ENCODE data around the gene EXTL2.

Gene EXTL2

DNA sequence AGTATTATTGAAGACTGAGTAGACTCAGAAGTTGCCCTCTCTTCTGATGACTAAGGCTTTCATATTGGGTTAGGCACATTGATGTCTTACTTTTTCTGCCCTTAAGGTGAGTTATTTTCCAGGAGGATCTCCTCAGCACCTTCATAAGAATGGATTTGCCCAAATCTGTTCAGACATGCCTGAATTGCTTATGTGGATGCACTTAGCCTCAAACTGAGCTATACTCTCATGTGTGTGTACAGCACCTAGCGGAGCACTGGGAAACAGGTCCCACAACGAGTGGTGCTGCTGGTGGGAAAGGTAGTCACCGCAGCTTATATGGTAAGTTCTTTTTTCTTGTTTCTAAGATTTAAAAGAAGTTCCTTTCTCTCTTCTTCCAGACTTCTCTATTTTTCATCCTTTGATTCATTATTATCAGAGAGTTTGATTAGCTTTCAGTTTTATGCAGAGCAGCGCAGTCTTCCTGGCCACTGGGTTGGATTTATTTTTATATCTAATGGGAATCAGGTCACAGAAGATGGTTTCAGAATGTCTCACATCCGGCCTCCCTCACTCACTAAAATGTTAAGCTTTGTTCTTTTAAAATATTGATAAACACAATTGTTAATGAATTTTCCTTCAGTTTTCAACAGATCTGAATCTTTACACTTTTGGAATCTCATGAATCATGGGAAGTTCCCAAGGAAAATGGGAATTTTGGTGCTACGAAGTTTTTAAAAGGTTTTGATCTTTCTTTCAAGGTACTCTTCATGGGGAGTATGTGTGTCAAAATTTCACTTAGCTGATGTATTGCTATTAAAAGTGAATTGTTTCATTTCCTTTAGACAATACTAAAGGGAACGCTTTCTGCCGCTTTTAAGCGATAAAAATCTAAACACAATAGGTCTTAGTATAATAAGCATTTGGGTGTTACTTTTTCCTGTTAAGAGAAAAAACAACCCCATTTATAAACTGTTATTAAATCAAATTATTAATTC, 58.5 kb downstream of the EXTL2 start:
- TF ChIP-seq, protein P1, sequence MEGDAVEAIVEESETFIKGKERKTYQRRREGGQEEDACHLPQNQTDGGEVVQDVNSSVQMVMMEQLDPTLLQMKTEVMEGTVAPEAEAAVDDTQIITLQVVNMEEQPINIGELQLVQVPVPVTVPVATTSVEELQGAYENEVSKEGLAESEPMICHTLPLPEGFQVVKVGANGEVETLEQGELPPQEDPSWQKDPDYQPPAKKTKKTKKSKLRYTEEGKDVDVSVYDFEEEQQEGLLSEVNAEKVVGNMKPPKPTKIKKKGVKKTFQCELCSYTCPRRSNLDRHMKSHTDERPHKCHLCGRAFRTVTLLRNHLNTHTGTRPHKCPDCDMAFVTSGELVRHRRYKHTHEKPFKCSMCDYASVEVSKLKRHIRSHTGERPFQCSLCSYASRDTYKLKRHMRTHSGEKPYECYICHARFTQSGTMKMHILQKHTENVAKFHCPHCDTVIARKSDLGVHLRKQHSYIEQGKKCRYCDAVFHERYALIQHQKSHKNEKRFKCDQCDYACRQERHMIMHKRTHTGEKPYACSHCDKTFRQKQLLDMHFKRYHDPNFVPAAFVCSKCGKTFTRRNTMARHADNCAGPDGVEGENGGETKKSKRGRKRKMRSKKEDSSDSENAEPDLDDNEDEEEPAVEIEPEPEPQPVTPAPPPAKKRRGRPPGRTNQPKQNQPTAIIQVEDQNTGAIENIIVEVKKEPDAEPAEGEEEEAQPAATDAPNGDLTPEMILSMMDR (IDR thresholded peaks at IDR 0.05) = no peak

- TF ChIP-seq, protein P1 (IDR thresholded peaks at IDR 0.05) = peak; percentile 29; the same call in 1 of the 2 replicates
Observed at GRCh38 chr1:100834777-100835660, 59.6 kb downstream of the EXTL2 start.

- TF ChIP-seq, protein P1 (IDR thresholded peaks at IDR 0.05) = no peak
Observed at GRCh38 chr1:100832694-100833428, 61.8 kb downstream of the EXTL2 start.
